ENCODE results near the gene NXPH2.

- TF ChIP-seq CTCF (IDR thresholded peaks at IDR 0.05) (no peak), MAX (IDR thresholded peaks at IDR 0.05; ENCODE audit: low read depth) (no peak), SMC3 (IDR thresholded peaks at IDR 0.05; ENCODE audit: low read depth, low read length) (no peak), JUND (IDR thresholded peaks at IDR 0.05) (no peak), USF1 (IDR thresholded peaks at IDR 0.05; ENCODE audit: borderline replicate concordance, low read depth) (no peak), POLR2AphosphoS5 (IDR thresholded peaks at IDR 0.05; ENCODE audit: low read depth, low read length) (no peak), EP300 (IDR thresholded peaks at IDR 0.05; ENCODE audit: borderline replicate concordance in 1 of 2, low read depth in 1 of 2, low read length in 1 of 2) (no peak), TCF12 (IDR thresholded peaks at IDR 0.05) (no peak), RAD21 (IDR thresholded peaks at IDR 0.05; ENCODE audit: low read length) (no peak), MEF2A (IDR thresholded peaks at IDR 0.05; ENCODE audit: borderline replicate concordance, low read depth) (no peak), REST (IDR thresholded peaks at IDR 0.05; ENCODE audit: low read depth, low read length) (no peak), EZH2phosphoT487 (IDR thresholded peaks at IDR 0.05; ENCODE audit: borderline replicate concordance, low read depth) (no peak), YY1 (IDR thresholded peaks at IDR 0.05; ENCODE audit: low read depth) (no peak)
Observed at GRCh38 chr2:138777996-138778395, 2.2 kb downstream of the NXPH2 start.
